ES-I3 (cell line): ENCODE results near the gene PALM2AKAP2.
"Not testable (repeated sequence)": the region's sequence is repeated elsewhere in the genome, so short reads cannot be mapped to it uniquely, and the experiment has no call there.

Experiments
- H3K36me3 ChIP-seq: 2 replicates; pipeline ENCODE4 v1.6.1; 2013; ENCODE audit warnings: mild to moderate bottlenecking, low read length, control low read depth, moderate library complexity; ENCODE audit not compliant: insufficient read depth
- H3K4me1 ChIP-seq: 2 replicates; pipeline ENCODE4 v1.6.1; 2013; ENCODE audit warnings: mild to moderate bottlenecking, control low read depth, low read length; ENCODE audit not compliant: insufficient read depth
- H3K9ac ChIP-seq: 2 replicates; pipeline ENCODE4 v1.6.1; 2013; ENCODE audit warnings: low read depth, mild to moderate bottlenecking, low read length, moderate library complexity
- H3K9me3 ChIP-seq: 2 replicates; pipeline ENCODE4 v1.6.1; 2013; ENCODE audit warnings: mild to moderate bottlenecking, low read length, moderate library complexity; ENCODE audit not compliant: control insufficient read depth, insufficient read depth

Gene PALM2AKAP2

GRCh38 chr9:109805050-109805449, 25.1 kb downstream of the PALM2AKAP2 start:
- Histone ChIP-seq H3K9me3 (no peaks in the 10 kb centered on the region), H3K9ac (no peak overlapping the region), H3K4me1 (peaks cover under 1% of the 10 kb centered on the region; the same call in 1 of the 2 replicates), H3K36me3 (no peaks in the 10 kb centered on the region)

GRCh38 chr9:109806506-109807115, 26.6 kb downstream of the PALM2AKAP2 start:
- Histone ChIP-seq H3K9me3 (no peaks in the 10 kb centered on the region), H3K9ac (no peak overlapping the region), H3K36me3 (no peaks in the 10 kb centered on the region), H3K4me1 (no peaks in the 10 kb centered on the region)

- Histone ChIP-seq H3K9me3 (no peaks in the 10 kb centered on the region), H3K9ac (no peak overlapping the region), H3K4me1 (0 out of 2 replicates have a peak, but pooled peaks cover 4% of the 10 kb centered on the region), H3K36me3 (no peaks in the 10 kb centered on the region)
These were observed 31.9 kb downstream of the PALM2AKAP2 start for GRCh38 chr9:109811876-109812275.

- H3K9me3 ChIP-seq = no peaks in the 10 kb centered on the region
- H3K9ac ChIP-seq = no peak overlapping the region
- H3K36me3 ChIP-seq = no peaks in the 10 kb centered on the region
- peaks cover 8% of the 10 kb centered on the region for H3K4me1 ChIP-seq
These were observed 32.3 kb downstream of the PALM2AKAP2 start for GRCh38 chr9:109812331-109812730.

GRCh38 chr9:109812818-109813281, 32.9 kb downstream of the PALM2AKAP2 start:
- Histone ChIP-seq H3K36me3 (no peaks in the 10 kb centered on the region), H3K4me1 (peaks cover 12% of the 10 kb centered on the region), H3K9me3 (no peaks in the 10 kb centered on the region), H3K9ac (no peak overlapping the region)

- no peaks in the 10 kb centered on the region for H3K36me3 ChIP-seq
- no peak overlapping the region for H3K9ac ChIP-seq
- no peaks in the 10 kb centered on the region for H3K9me3 ChIP-seq
- peaks cover 12% of the 10 kb centered on the region for H3K4me1 ChIP-seq
These were observed 33.3 kb downstream of the PALM2AKAP2 start for GRCh38 chr9:109813303-109813702.

GRCh38 chr9:109813829-109814228, 33.8 kb downstream of the PALM2AKAP2 start:
- H3K9ac ChIP-seq = no peak overlapping the region
- H3K36me3 ChIP-seq = no peaks in the 10 kb centered on the region
- no peaks in the 10 kb centered on the region for H3K9me3 ChIP-seq
- H3K4me1 ChIP-seq = peaks cover 12% of the 10 kb centered on the region

GRCh38 chr9:109815366-109815947, 35.5 kb downstream of the PALM2AKAP2 start:
- H3K36me3 ChIP-seq = no peaks in the 10 kb centered on the region
- no peak overlapping the region for H3K9ac ChIP-seq
- peaks cover 12% of the 10 kb centered on the region for H3K4me1 ChIP-seq
- no peaks in the 10 kb centered on the region for H3K9me3 ChIP-seq

GRCh38 chr9:109816490-109816889, 36.5 kb downstream of the PALM2AKAP2 start:
- H3K36me3 ChIP-seq = no peaks in the 10 kb centered on the region
- no peak overlapping the region for H3K9ac ChIP-seq
- peaks cover 12% of the 10 kb centered on the region for H3K4me1 ChIP-seq
- no peaks in the 10 kb centered on the region for H3K9me3 ChIP-seq

- Histone ChIP-seq H3K9me3 (no peaks in the 10 kb centered on the region), H3K9ac (no peak overlapping the region), H3K4me1 (peaks cover 12% of the 10 kb centered on the region), H3K36me3 (no peaks in the 10 kb centered on the region)
These were observed 37.3 kb downstream of the PALM2AKAP2 start for GRCh38 chr9:109817146-109817845.

GRCh38 chr9:109817846-109818472, 38.0 kb downstream of the PALM2AKAP2 start:
- Histone ChIP-seq H3K4me1 (peaks cover 12% of the 10 kb centered on the region), H3K9ac (no peak overlapping the region), H3K36me3 (no peaks in the 10 kb centered on the region), H3K9me3 (no peaks in the 10 kb centered on the region)

- H3K9me3 ChIP-seq = no peaks in the 10 kb centered on the region
- H3K9ac ChIP-seq = no peak overlapping the region
- H3K36me3 ChIP-seq = no peaks in the 10 kb centered on the region; the same call in 1 of the 2 replicates
- peaks cover 8% of the 10 kb centered on the region for H3K4me1 ChIP-seq
These were observed 41.7 kb downstream of the PALM2AKAP2 start for GRCh38 chr9:109821711-109822110.

- H3K9ac ChIP-seq, H3K4me1 ChIP-seq, H3K9me3 ChIP-seq, H3K36me3 ChIP-seq: not testable (repeated sequence)
These were observed 45.4 kb downstream of the PALM2AKAP2 start for GRCh38 chr9:109825383-109825782.

- Histone ChIP-seq H3K4me1 (no peaks in the 10 kb centered on the region), H3K9me3 (no peaks in the 10 kb centered on the region), H3K9ac (no peak overlapping the region), H3K36me3 (no peaks in the 10 kb centered on the region; the same call in 1 of the 2 replicates)
These were observed 46.6 kb downstream of the PALM2AKAP2 start for GRCh38 chr9:109826559-109826958.
